ENCODE data around the gene PLA2G1B.

DNA sequence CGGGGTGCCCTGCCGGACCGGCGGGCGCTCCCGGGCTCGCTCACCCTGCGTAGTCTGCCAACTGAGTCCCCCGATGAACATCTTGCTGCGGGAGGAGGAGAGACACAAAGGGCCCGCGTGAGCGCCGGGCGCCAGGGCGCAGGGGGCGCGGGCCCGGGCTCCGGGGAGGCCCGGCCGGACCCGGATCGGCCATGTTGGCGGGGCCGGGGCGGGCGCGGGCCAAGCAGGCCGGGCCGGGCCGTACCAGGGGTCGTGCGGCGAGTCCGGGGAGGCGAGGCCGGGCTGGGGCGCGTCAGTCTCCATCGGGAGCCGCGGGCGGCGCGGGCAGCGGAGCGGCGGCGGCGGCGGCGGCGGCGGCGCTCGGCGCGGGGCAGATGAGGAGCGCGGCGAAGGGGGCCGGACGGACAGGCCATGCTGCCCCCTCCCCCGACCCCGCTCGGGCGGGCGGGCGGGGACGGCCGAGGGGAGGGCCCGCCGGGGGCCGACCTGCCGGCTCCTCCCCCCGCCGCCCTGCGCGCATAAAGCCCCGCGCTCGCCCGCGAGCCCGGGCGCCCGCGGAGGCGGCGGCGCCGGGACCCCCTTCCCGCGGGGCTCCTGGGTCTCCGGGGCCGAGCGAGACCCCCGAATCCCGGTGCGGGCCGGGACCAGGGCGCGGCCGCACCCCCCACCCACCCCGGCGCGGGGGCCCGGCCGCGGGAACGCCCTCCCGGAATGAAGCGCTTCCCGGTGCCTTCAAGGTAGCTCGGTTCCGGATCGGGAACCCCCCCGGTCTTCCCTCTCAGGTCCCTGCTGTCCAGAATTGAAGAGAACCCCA, 41.4 kb upstream of the PLA2G1B start, which contains the start of gene MSI1:
- no peak for TF ChIP-seq POLR2A (IDR thresholded peaks at IDR 0.05)
- TF ChIP-seq, protein P1, sequence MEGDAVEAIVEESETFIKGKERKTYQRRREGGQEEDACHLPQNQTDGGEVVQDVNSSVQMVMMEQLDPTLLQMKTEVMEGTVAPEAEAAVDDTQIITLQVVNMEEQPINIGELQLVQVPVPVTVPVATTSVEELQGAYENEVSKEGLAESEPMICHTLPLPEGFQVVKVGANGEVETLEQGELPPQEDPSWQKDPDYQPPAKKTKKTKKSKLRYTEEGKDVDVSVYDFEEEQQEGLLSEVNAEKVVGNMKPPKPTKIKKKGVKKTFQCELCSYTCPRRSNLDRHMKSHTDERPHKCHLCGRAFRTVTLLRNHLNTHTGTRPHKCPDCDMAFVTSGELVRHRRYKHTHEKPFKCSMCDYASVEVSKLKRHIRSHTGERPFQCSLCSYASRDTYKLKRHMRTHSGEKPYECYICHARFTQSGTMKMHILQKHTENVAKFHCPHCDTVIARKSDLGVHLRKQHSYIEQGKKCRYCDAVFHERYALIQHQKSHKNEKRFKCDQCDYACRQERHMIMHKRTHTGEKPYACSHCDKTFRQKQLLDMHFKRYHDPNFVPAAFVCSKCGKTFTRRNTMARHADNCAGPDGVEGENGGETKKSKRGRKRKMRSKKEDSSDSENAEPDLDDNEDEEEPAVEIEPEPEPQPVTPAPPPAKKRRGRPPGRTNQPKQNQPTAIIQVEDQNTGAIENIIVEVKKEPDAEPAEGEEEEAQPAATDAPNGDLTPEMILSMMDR (IDR thresholded peaks at IDR 0.05) = no peak

Data from heart left ventricle (tissue), 13 donors.